ENCODE results near the gene CPED1.
A peak's percentile ranks its signal among the peaks of the same experiment; 100 is the strongest.

The CPED1 gene

DNA sequence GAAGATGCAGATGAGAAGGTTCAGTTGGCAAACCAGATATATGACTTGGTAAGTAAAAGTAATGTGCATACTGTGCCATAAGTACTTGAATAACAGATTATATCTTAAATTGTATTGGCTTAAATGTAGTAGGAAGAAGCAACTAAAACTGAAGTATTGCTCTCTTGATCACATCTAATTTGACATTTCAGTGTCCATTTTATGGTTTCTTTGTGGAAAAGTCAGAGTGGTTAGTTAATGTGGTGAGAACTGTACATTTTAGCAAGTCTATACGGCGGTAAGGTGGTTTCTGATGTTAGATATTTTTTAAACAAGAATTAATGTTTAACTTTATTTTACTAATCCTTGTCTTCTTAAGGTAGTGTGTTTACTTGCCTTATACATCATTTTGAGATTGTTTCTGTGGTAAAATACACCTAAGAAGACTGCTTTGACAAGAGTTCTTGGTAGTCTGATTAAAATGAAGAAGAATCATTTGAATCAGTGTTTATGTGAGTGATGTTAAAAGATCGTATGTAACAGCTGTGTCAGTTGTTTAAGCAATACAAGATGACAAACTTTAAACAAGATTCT lies 32.8 kb upstream of the CPED1 start:
- Histone ChIP-seq H3K14ac (ENCODE audit: low read length in 2 of 2) (no peak overlapping the region), H3K4me2 (ENCODE audit: low read length, poor library complexity, severe bottlenecking) (no peak overlapping the region), H3K79me1 (replicated peaks; ENCODE audit: low read length, poor library complexity, severe bottlenecking) (peaks cover 12% of the 10 kb centered on the region), H4K8ac (ENCODE audit: low read length) (no peak overlapping the region), H3K4ac (ENCODE audit: low read depth in 1 of 2, low read length in 2 of 2) (no peak overlapping the region), H3K27me3 (ENCODE audit: control insufficient read depth in 1 of 2, insufficient read depth in 1 of 2, low read length in 2 of 2) (no peaks in the 10 kb centered on the region), H3K23ac (ENCODE audit: low read length in 2 of 2) (no peak overlapping the region), H2BK15ac (ENCODE audit: low read depth, poor library complexity, severe bottlenecking) (no peak overlapping the region), H2BK12ac (ENCODE audit: low read length in 2 of 2) (no peak overlapping the region), H3K18ac (ENCODE audit: low read depth in 1 of 2, low read length in 2 of 2) (no peak overlapping the region), H3K36me3 (ENCODE audit: control insufficient read depth in 1 of 2, insufficient read depth in 2 of 2, low read depth in 1 of 2, low read length in 2 of 2) (peaks cover 6 to 49% of the 10 kb centered on the region in 2 experiments), H2BK5ac (ENCODE audit: low read depth, low read length, poor library complexity, severe bottlenecking) (no peak overlapping the region), H4K91ac (ENCODE audit: low read length) (no peak overlapping the region), H3K4me1 (ENCODE audit: control insufficient read depth, insufficient read depth, low read depth, low read length) (peaks cover 1% of the 10 kb centered on the region), H3K9me3 (ENCODE audit: control insufficient read depth, low read length) (no peaks in the 10 kb centered on the region), H2AK5ac (ENCODE audit: low read length, severe bottlenecking) (no peak overlapping the region), H2BK120ac (ENCODE audit: low read depth, low read length) (no peak overlapping the region), H2AFZ (ENCODE audit: low read depth, low read length) (no peak overlapping the region), H3K27ac (ENCODE audit: low read length, poor library complexity, severe bottlenecking) (no peak overlapping the region), H3K4me3 (ENCODE audit: insufficient read depth in 1 of 2, low read depth in 1 of 2, low read length in 2 of 2) (no peak overlapping the region), H3K9ac (ENCODE audit: low read length) (no peak overlapping the region)
- DNase-seq: no peak
- 88% methylated on average over 1 of the region's 3 CpGs for WGBS

DNA sequence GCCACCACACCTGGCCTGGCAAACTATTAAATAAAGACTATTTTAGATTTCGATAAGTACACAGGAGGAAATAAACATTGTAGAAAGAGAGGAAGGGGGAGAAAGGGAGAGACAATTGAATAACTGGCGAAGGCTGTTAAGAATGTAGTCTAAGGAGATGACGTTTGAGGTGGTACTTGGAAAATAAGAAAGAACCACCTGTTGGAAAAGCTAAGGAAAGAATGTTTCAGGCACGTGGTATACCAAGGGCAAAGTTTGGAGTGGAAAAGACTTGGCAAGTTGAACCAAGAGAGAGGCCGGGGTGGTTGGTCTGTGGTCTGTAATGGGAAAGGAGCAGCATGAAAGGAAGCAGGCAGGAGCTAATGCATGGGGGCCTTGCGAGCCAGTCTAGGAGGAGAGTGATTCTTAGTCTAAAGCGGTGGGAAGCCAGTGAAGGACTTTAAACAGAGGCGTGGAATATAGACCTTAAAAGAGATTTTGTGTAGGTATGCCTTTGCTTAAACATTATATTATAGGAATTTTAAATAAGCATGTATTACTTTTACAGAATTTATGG lies 28.5 kb upstream of the CPED1 start:
- Histone ChIP-seq H2BK15ac (ENCODE audit: low read depth, poor library complexity, severe bottlenecking) (no peak overlapping the region), H3K4ac (ENCODE audit: low read depth in 1 of 2, low read length in 2 of 2) (no peak overlapping the region), H2AK5ac (ENCODE audit: low read length, severe bottlenecking) (no peak overlapping the region), H3K36me3 (ENCODE audit: control insufficient read depth in 1 of 2, insufficient read depth in 2 of 2, low read depth in 1 of 2, low read length in 2 of 2) (peaks cover 2 to 45% of the 10 kb centered on the region in 2 experiments), H2BK5ac (ENCODE audit: low read depth, low read length, poor library complexity, severe bottlenecking) (no peak overlapping the region), H3K4me1 (ENCODE audit: control insufficient read depth, insufficient read depth, low read depth, low read length) (no peaks in the 10 kb centered on the region), H4K8ac (ENCODE audit: low read length) (no peak overlapping the region), H3K79me1 (replicated peaks; ENCODE audit: low read length, poor library complexity, severe bottlenecking) (peaks cover 8% of the 10 kb centered on the region), H2BK12ac (ENCODE audit: low read length in 2 of 2) (no peak overlapping the region), H3K9me3 (ENCODE audit: control insufficient read depth, low read length) (no peaks in the 10 kb centered on the region), H2BK120ac (ENCODE audit: low read depth, low read length) (no peak overlapping the region), H3K18ac (ENCODE audit: low read depth in 1 of 2, low read length in 2 of 2) (no peak overlapping the region), H3K27me3 (ENCODE audit: control insufficient read depth in 1 of 2, insufficient read depth in 1 of 2, low read length in 2 of 2) (no peaks in the 10 kb centered on the region), H3K27ac (ENCODE audit: low read length, poor library complexity, severe bottlenecking) (no peak overlapping the region), H3K4me3 (ENCODE audit: insufficient read depth in 1 of 2, low read depth in 1 of 2, low read length in 2 of 2) (no peak overlapping the region), H3K23ac (ENCODE audit: low read length in 2 of 2) (no peak overlapping the region), H2AFZ (ENCODE audit: low read depth, low read length) (no peak overlapping the region), H4K91ac (ENCODE audit: low read length) (no peak overlapping the region), H3K9ac (ENCODE audit: low read length) (no peak overlapping the region), H3K14ac (ENCODE audit: low read length in 2 of 2) (no peak overlapping the region), H3K4me2 (ENCODE audit: low read length, poor library complexity, severe bottlenecking) (no peak overlapping the region)
- 97% methylated on average over 6 of the region's 8 CpGs for WGBS
- DNase-seq: no peak

DNA sequence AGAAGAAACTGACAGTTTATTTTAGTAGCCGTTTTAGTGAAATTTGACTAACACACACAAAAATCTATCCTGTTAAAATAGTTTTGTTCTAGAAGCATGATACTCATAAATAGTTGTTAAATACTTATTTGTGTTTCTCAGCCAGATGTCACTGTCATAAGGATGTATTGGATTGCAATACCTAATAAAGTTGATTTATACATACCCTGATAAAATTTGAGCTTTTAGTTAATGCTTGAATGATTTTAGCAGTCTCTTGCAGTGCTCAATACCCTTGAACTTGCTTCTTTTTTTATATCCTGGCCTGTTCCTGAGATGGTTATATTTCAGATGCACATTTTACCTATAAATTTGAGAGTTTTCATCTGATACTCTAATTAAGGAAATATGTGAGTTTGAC lies 27.8 kb upstream of the CPED1 start:
- Histone ChIP-seq H2BK12ac (ENCODE audit: low read length in 2 of 2) (no peak overlapping the region), H4K8ac (ENCODE audit: low read length) (no peak overlapping the region), H3K14ac (ENCODE audit: low read length in 2 of 2) (no peak overlapping the region), H3K4me1 (ENCODE audit: control insufficient read depth, insufficient read depth, low read depth, low read length) (no peaks in the 10 kb centered on the region), H3K36me3 (ENCODE audit: control insufficient read depth in 1 of 2, insufficient read depth in 2 of 2, low read depth in 1 of 2, low read length in 2 of 2) (peaks cover 0 to 45% of the 10 kb centered on the region in 2 experiments), H2BK15ac (ENCODE audit: low read depth, poor library complexity, severe bottlenecking) (no peak overlapping the region), H3K4me3 (ENCODE audit: insufficient read depth in 1 of 2, low read depth in 1 of 2, low read length in 2 of 2) (no peak overlapping the region), H2AFZ (ENCODE audit: low read depth, low read length) (no peak overlapping the region), H3K4me2 (ENCODE audit: low read length, poor library complexity, severe bottlenecking) (no peak overlapping the region), H2BK5ac (ENCODE audit: low read depth, low read length, poor library complexity, severe bottlenecking) (no peak overlapping the region), H3K23ac (ENCODE audit: low read length in 2 of 2) (no peak overlapping the region), H3K9me3 (ENCODE audit: control insufficient read depth, low read length) (no peaks in the 10 kb centered on the region), H3K9ac (ENCODE audit: low read length) (no peak overlapping the region), H2AK5ac (ENCODE audit: low read length, severe bottlenecking) (no peak overlapping the region), H3K18ac (ENCODE audit: low read depth in 1 of 2, low read length in 2 of 2) (no peak overlapping the region), H4K91ac (ENCODE audit: low read length) (no peak overlapping the region), H3K79me1 (replicated peaks; ENCODE audit: low read length, poor library complexity, severe bottlenecking) (peaks cover 6% of the 10 kb centered on the region), H3K27me3 (ENCODE audit: control insufficient read depth in 1 of 2, insufficient read depth in 1 of 2, low read length in 2 of 2) (no peaks in the 10 kb centered on the region), H2BK120ac (ENCODE audit: low read depth, low read length) (no peak overlapping the region), H3K27ac (ENCODE audit: low read length, poor library complexity, severe bottlenecking) (no peak overlapping the region), H3K4ac (ENCODE audit: low read depth in 1 of 2, low read length in 2 of 2) (no peak overlapping the region)
- whole genome bisulfite sequencing: no CpG with 5 or more reads among the region's 1 CpG
- DNase-seq: no peak

DNA sequence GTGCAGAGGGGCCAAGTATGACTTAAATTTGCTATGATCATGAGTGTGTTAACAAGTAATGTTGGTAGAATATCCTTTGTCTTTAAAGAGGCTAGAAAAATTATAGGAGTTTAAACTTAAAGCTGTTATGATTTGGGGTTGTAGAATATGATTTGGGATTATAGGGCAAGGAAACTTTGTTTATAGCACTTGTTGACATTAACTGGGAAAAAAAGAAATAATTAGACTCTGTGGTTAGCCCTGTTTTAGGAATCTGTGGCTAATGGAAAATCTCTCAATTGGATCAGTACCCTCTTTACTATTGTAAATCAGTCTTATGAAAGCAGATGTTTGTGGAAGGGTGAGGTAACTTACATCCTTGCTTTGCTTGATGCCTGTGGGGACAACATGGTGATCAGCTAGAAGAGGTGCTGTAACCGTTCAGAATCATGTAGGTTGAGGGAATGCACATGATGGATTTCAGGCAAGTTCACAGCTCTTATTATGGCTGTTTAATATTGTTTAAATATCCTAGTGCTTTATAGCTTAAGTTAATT lies 26.8 kb upstream of the CPED1 start:
- H2AK5ac ChIP-seq (ENCODE audit: low read length, severe bottlenecking): no peak overlapping the region
- peaks cover 6% of the 10 kb centered on the region for H3K79me1 ChIP-seq (replicated peaks; ENCODE audit: low read length, poor library complexity, severe bottlenecking)
- H3K27me3 ChIP-seq (ENCODE audit: control insufficient read depth in 1 of 2, insufficient read depth in 1 of 2, low read length in 2 of 2): no peaks in the 10 kb centered on the region
- H3K23ac ChIP-seq (ENCODE audit: low read length in 2 of 2): no peak overlapping the region
- no peak overlapping the region for H3K4me2 ChIP-seq (ENCODE audit: low read length, poor library complexity, severe bottlenecking)
- no peak overlapping the region for H3K18ac ChIP-seq (ENCODE audit: low read depth in 1 of 2, low read length in 2 of 2)
- H3K4ac ChIP-seq (ENCODE audit: low read depth in 1 of 2, low read length in 2 of 2): no peak overlapping the region
- no peak overlapping the region for H2BK15ac ChIP-seq (ENCODE audit: low read depth, poor library complexity, severe bottlenecking)
- H4K8ac ChIP-seq (ENCODE audit: low read length): no peak overlapping the region
- H3K9ac ChIP-seq (ENCODE audit: low read length): no peak overlapping the region
- no peak overlapping the region for H2BK12ac ChIP-seq (ENCODE audit: low read length in 2 of 2)
- peaks cover 0 to 45% of the 10 kb centered on the region in 2 experiments for H3K36me3 ChIP-seq (ENCODE audit: control insufficient read depth in 1 of 2, insufficient read depth in 2 of 2, low read depth in 1 of 2, low read length in 2 of 2)
- no peak overlapping the region for H2BK5ac ChIP-seq (ENCODE audit: low read depth, low read length, poor library complexity, severe bottlenecking)
- no peak overlapping the region for H2AFZ ChIP-seq (ENCODE audit: low read depth, low read length)
- no peak overlapping the region for H3K27ac ChIP-seq (ENCODE audit: low read length, poor library complexity, severe bottlenecking)
- no peak overlapping the region for H4K91ac ChIP-seq (ENCODE audit: low read length)
- H3K14ac ChIP-seq (ENCODE audit: low read length in 2 of 2): no peak overlapping the region
- no peaks in the 10 kb centered on the region for H3K9me3 ChIP-seq (ENCODE audit: control insufficient read depth, low read length)
- peak; percentile 62 for DNase-seq
- no peak overlapping the region for H2BK120ac ChIP-seq (ENCODE audit: low read depth, low read length)
- no peak overlapping the region for H3K4me3 ChIP-seq (ENCODE audit: insufficient read depth in 1 of 2, low read depth in 1 of 2, low read length in 2 of 2)
- 58% methylated on average over 1 of the region's 1 CpG for WGBS
- H3K4me1 ChIP-seq (ENCODE audit: control insufficient read depth, insufficient read depth, low read depth, low read length): no peaks in the 10 kb centered on the region

All from mesenchymal stem cell (in vitro differentiated cells and primary cell).